Measurements from ENCODE around the gene TSC22D2.
A peak's percentile ranks its signal among the peaks of the same experiment; 100 is the strongest.

TSC22D2 gene

GRCh38 chr3:150385296-150386242 lies 22.5 kb upstream of the TSC22D2 start:
- DNase-seq, result no peak

GRCh38 chr3:150388498-150389418 lies 19.3 kb upstream of the TSC22D2 start:
- DNase-seq, result peak; percentile 43

GRCh38 chr3:150390087-150390486 lies 18.0 kb upstream of the TSC22D2 start:
- DNase-seq, result no peak

- DNase-seq, result peak; percentile 26
Observed at GRCh38 chr3:150391161-150391560, 16.9 kb upstream of the TSC22D2 start.

- no peak for DNase-seq
Observed at GRCh38 chr3:150393745-150394144, 14.4 kb upstream of the TSC22D2 start.

GRCh38 chr3:150394606-150395005 lies 13.5 kb upstream of the TSC22D2 start:
- DNase-seq, result no peak

GRCh38 chr3:150396491-150396890 lies 11.6 kb upstream of the TSC22D2 start:
- DNase-seq, result no peak

- no peak for DNase-seq
Observed at GRCh38 chr3:150396956-150397550, 11.0 kb upstream of the TSC22D2 start.

- DNase-seq, result no peak
Observed at GRCh38 chr3:150399060-150399459, 9.0 kb upstream of the TSC22D2 start.

GRCh38 chr3:150401285-150401684 lies 6.8 kb upstream of the TSC22D2 start:
- DNase-seq, result no peak

GRCh38 chr3:150402217-150402616 lies 5.9 kb upstream of the TSC22D2 start:
- DNase-seq, result no peak

GRCh38 chr3:150404023-150404422 lies 4.1 kb upstream of the TSC22D2 start:
- no peak for DNase-seq

GRCh38 chr3:150407051-150407807 lies 869 bp upstream of the TSC22D2 start:
- DNase-seq, result no peak

GRCh38 chr3:150407808-150408220 lies 284 bp upstream of the TSC22D2 start:
- DNase-seq, result peak; percentile 78

GRCh38 chr3:150409125-150409511 lies 1.0 kb downstream of the TSC22D2 start:
- no peak for DNase-seq

GRCh38 chr3:150409512-150410310 lies 1.6 kb downstream of the TSC22D2 start:
- DNase-seq, result peak; percentile 72

GRCh38 chr3:150410311-150411105 lies 2.4 kb downstream of the TSC22D2 start:
- peak; percentile 44 for DNase-seq

- DNase-seq, result no peak
Observed at GRCh38 chr3:150411106-150411460, 3.0 kb downstream of the TSC22D2 start.

- DNase-seq, result no peak
Observed at GRCh38 chr3:150411546-150411945, 3.4 kb downstream of the TSC22D2 start.

- DNase-seq, result peak; percentile 53
Observed at GRCh38 chr3:150411976-150412375, 3.9 kb downstream of the TSC22D2 start.
